ENCODE measurements around the gene SNX13. TPM values are rescaled to one million over a fixed set of nuclear protein-coding genes. Genes with fewer than 3 reads are reported as not detected.

The SNX13 gene
- polyA plus RNA-seq, 2 of the 4 experiments (the other 2 are of a cell fraction) = 13.1 to 31.6 TPM

- H3K4me2 ChIP-seq = no peak overlapping the region
- 0 out of 3 replicates have a peak, but pooled peaks cover 6% of the 10 kb centered on the region for H3K4me1 ChIP-seq
- no peak for FAIRE-seq
- 13% methylated on average over 2 of the region's 2 CpGs for WGBS (ENCODE audit: missing lambda C conversion rate)
- no peak overlapping the region for H3K27ac ChIP-seq
- H3K4me3 ChIP-seq = no peak overlapping the region
- H3K9me3 ChIP-seq = no peaks in the 10 kb centered on the region
- ChIA-PET CTCF (no interaction called here), POLR2A (no interaction called here)
- TF ChIP-seq POLR2AphosphoS2 (conservative IDR thresholded peaks at IDR 0.05; ENCODE audit: low read length) (no peak), ESRRA (IDR thresholded peaks at IDR 0.05; ENCODE audit: borderline replicate concordance, low read length) (no peak), RNF2 (IDR thresholded peaks at IDR 0.05; ENCODE audit: borderline replicate concordance, low read depth) (no peak), HOXA7 (CRISPR knock-in tag; IDR thresholded peaks at IDR 0.05) (no peak), HEYL (CRISPR knock-in tag; IDR thresholded peaks at IDR 0.05) (no peak), HDAC2 (IDR thresholded peaks at IDR 0.05) (no peak), EP300 (IDR thresholded peaks at IDR 0.05) (no peak), ELK1 (IDR thresholded peaks at IDR 0.05; ENCODE audit: low read depth, low read length) (no peak), HOXB13 (CRISPR knock-in tag; IDR thresholded peaks at IDR 0.05; ENCODE audit: low read depth) (no peak), ATOH8 (CRISPR knock-in tag; IDR thresholded peaks at IDR 0.05; ENCODE audit: low read depth) (no peak), RAD21 (conservative IDR thresholded peaks at IDR 0.05 in 1 of 2, IDR thresholded peaks at IDR 0.05 in 1 of 2) (no peak), KDM1A (IDR thresholded peaks at IDR 0.05; ENCODE audit: low read depth) (no peak), TFCP2L1 (CRISPR knock-in tag; IDR thresholded peaks at IDR 0.05) (no peak), NPAS2 (CRISPR knock-in tag; IDR thresholded peaks at IDR 0.05; ENCODE audit: borderline replicate concordance) (no peak)
- DNase-seq (ENCODE audit: low read depth in 1 of 2, low spot score in 1 of 2) = no peak
- ATAC-seq = no peak
Observed at GRCh38 chr7:17947620-17948019, 7.3 kb upstream of the SNX13 start.

- Histone ChIP-seq H3K27ac (no peak overlapping the region), H3K4me2 (no peak overlapping the region), H3K4me3 (no peak overlapping the region), H3K4me1 (0 out of 3 replicates have a peak, but pooled peaks cover 6% of the 10 kb centered on the region), H3K9me3 (no peaks in the 10 kb centered on the region)
- TF ChIP-seq E2F6 (IDR thresholded peaks at IDR 0.05; ENCODE audit: borderline replicate concordance, low read depth) (no peak), GATA3 (IDR thresholded peaks at IDR 0.05; ENCODE audit: borderline replicate concordance) (no peak), ELK1 (IDR thresholded peaks at IDR 0.05; ENCODE audit: low read depth, low read length) (no peak), POLR2A (IDR thresholded peaks at IDR 0.05; ENCODE audit: low read length) (no peak), CHD2 (IDR thresholded peaks at IDR 0.05; ENCODE audit: low read length, partially characterized antibody) (no peak), HOXB13 (CRISPR knock-in tag; IDR thresholded peaks at IDR 0.05; ENCODE audit: low read depth) (no peak), PBX3 (IDR thresholded peaks at IDR 0.05) (no peak), ZSCAN20 (CRISPR knock-in tag; IDR thresholded peaks at IDR 0.05) (no peak), HEYL (CRISPR knock-in tag; IDR thresholded peaks at IDR 0.05) (no peak), JUNB (IDR thresholded peaks at IDR 0.05) (no peak), EP300 (IDR thresholded peaks at IDR 0.05) (no peak), BCL3 (IDR thresholded peaks at IDR 0.05) (no peak), HOXA7 (CRISPR knock-in tag; IDR thresholded peaks at IDR 0.05) (no peak), CEBPB (IDR thresholded peaks at IDR 0.05) (no peak), REST (IDR thresholded peaks at IDR 0.05) (no peak), FOSL2 (IDR thresholded peaks at IDR 0.05) (no peak), FOSL2 (CRISPR knock-in tag; IDR thresholded peaks at IDR 0.05) (no peak), POLR2AphosphoS2 (conservative IDR thresholded peaks at IDR 0.05; ENCODE audit: low read length) (no peak), PHF8 (IDR thresholded peaks at IDR 0.05; ENCODE audit: borderline replicate concordance, low read depth) (no peak)
- DNase-seq (ENCODE audit: low read depth in 1 of 2, low spot score in 1 of 2) (no peak), ATAC-seq (no peak), FAIRE-seq (peak; percentile 13)
- 79% methylated on average over 1 of the region's 1 CpG for WGBS (ENCODE audit: missing lambda C conversion rate)
- ChIA-PET CTCF (no interaction called here), POLR2A (no interaction called here)
Observed at GRCh38 chr7:17946591-17946990, 6.3 kb upstream of the SNX13 start.

All from A549 (cell line).